ENCODE measurements around the gene TIAM2. TPM values are rescaled to one million over a fixed set of nuclear protein-coding genes. Genes with fewer than 3 reads are reported as not detected.

Gene TIAM2
- total and polyA plus RNA-seq, 10 of the 15 experiments (the other 5 are each of a cell fraction or from before 2014, with no cell fraction given) = 1.1 to 10.5 (median 2.3) TPM

GRCh38 chr6:155297669-155298068 lies 302.6 kb downstream of the TIAM2 start:
- Histone ChIP-seq H3K4me3 (no peak overlapping the region), H2AFZ (ENCODE audit: control insufficient read depth, low read depth, low read length) (no peak overlapping the region), H3K36me3 (ENCODE audit: control insufficient read depth in 2 of 2, insufficient read depth in 2 of 2, low read length in 1 of 2) (peaks cover 2 to 14% of the 10 kb centered on the region in 2 experiments), H3K9ac (ENCODE audit: control insufficient read depth, insufficient read depth, low read length) (no peak overlapping the region), H4K20me1 (ENCODE audit: control insufficient read depth, insufficient read depth) (no peaks in the 10 kb centered on the region), H3K27ac (ENCODE audit: control insufficient read depth, insufficient read depth) (no peak overlapping the region), H3K79me2 (ENCODE audit: control insufficient read depth, insufficient read depth, low read length) (no peaks in the 10 kb centered on the region), H3K4me2 (ENCODE audit: control insufficient read depth, insufficient read depth) (no peak overlapping the region), H3K9me3 (replicated peaks; ENCODE audit: control insufficient read depth, insufficient read depth, low read length) (no peaks in the 10 kb centered on the region), H3K27me3 (replicated peaks in 1 of 2; ENCODE audit: control insufficient read depth in 2 of 2, insufficient read depth in 2 of 2, low read length in 1 of 2) (no peaks in the 10 kb centered on the region), H3K4me1 (ENCODE audit: control insufficient read depth, insufficient read depth, low read length) (no peaks in the 10 kb centered on the region)
- 96% methylated on average over 3 of the region's 3 CpGs for WGBS (ENCODE audit: insufficient coverage, insufficient replicate concordance, low lambda C conversion rate, missing lambda C conversion rate)
- no peak for TF ChIP-seq KLF5 (IDR thresholded peaks at IDR 0.05; ENCODE audit: partially characterized antibody)
- TF ChIP-seq CREB1 (IDR thresholded peaks at IDR 0.05; ENCODE audit: low read depth) = no peak
- TF ChIP-seq CEBPZ (IDR thresholded peaks at IDR 0.05; ENCODE audit: low read depth, low read length) = no peak
- TF ChIP-seq SMARCA5 (IDR thresholded peaks at IDR 0.05) = no peak
- no peak for TF ChIP-seq HDAC2 (IDR thresholded peaks at IDR 0.05)
- TF ChIP-seq CHD2 (IDR thresholded peaks at IDR 0.05; ENCODE audit: borderline replicate concordance, low read depth, low read length) = no peak
- TF ChIP-seq HDAC6 (IDR thresholded peaks at IDR 0.05; ENCODE audit: unreplicated experiment) = no peak
- TF ChIP-seq RCOR1 (conservative IDR thresholded peaks at IDR 0.05; ENCODE audit: low read depth, low read length) = no peak
- TF ChIP-seq GATAD2B (conservative IDR thresholded peaks at IDR 0.05; ENCODE audit: low read depth) = no peak
- no peak for TF ChIP-seq EP300 (IDR thresholded peaks at IDR 0.05; ENCODE audit: borderline replicate concordance in 1 of 2, control insufficient read depth in 1 of 2, low read depth in 2 of 2, low read length in 2 of 2)
- no peak for TF ChIP-seq NFIC (IDR thresholded peaks at IDR 0.05; ENCODE audit: low read depth, low read length)
- TF ChIP-seq MTA2 (IDR thresholded peaks at IDR 0.05; ENCODE audit: low read depth) = no peak
- TF ChIP-seq BRCA1 (IDR thresholded peaks at IDR 0.05; ENCODE audit: low read depth, low read length) = no peak
- TF ChIP-seq TARDBP (IDR thresholded peaks at IDR 0.05; ENCODE audit: borderline replicate concordance) = no peak
- TF ChIP-seq RAD51 (IDR thresholded peaks at IDR 0.05) = no peak
- no peak for TF ChIP-seq SMAD5 (IDR thresholded peaks at IDR 0.05; ENCODE audit: low read depth)
- ChIA-PET RAD21 (ENCODE audit: unreplicated experiment) (no interaction called here), SMC1A (ENCODE audit: uncharacterized antibody, unreplicated experiment) (no interaction called here), CTCF (interaction anchor here (1.1 kb wide), 1 partner anchor 369 kb away, joined by 3 read pairs; no protein-coding TSS in a partner anchor), POLR2A (no interaction called here)
- no peak for DNase-seq (ENCODE audit: low read depth, low spot score)
- no peak for FAIRE-seq
- intact Hi-C loops (cut with micrococcal nuclease; ENCODE audit: unreplicated experiment) (no loop called here), in situ Hi-C loops (cut with MboI) (no loop called here)
- ATAC-seq = no peak
- no TSS peak for BruUV-seq (replicated peaks)

Measured in GM12878 (cell line).